Inflammatory macrophage treated with lipopolysaccharide for 1 hour (primary cell): ENCODE results near the gene FES.
"Not testable (repeated sequence)": the region's sequence is repeated elsewhere in the genome, so short reads cannot be mapped to it uniquely, and the experiment has no call there.

ENCODE experiments used
- DNase-seq, 2 donors: peaks; one replicate each; pipeline ENCODE4 v3.0.0-alpha.2; 2020 to 2022

FES gene

GRCh38 chr15:90862487-90862886, 21.8 kb upstream of the FES start:
- no peak for DNase-seq

GRCh38 chr15:90862964-90863778, 21.1 kb upstream of the FES start:
- DNase-seq: peak; percentile 80 to 86

GRCh38 chr15:90863987-90864386, 20.3 kb upstream of the FES start:
- DNase-seq: no peak

GRCh38 chr15:90864507-90864906, 19.8 kb upstream of the FES start:
- no peak for DNase-seq

GRCh38 chr15:90865702-90866101, 18.6 kb upstream of the FES start:
- DNase-seq: no peak

GRCh38 chr15:90866161-90866715, 18.1 kb upstream of the FES start:
- DNase-seq: no peak

GRCh38 chr15:90866800-90867199, 17.5 kb upstream of the FES start:
- DNase-seq: no peak

GRCh38 chr15:90868261-90868689, 16.0 kb upstream of the FES start, which contains the start of gene FURIN:
Gene FURIN (plus strand): TSS chr15:90868588. CDS start chr15:90875741, 7,153 bp downstream.
- peak; percentile 79 to 85 for DNase-seq

- DNase-seq: peak in 1 of 2 donors; percentile 57
Observed at GRCh38 chr15:90869140-90869541, 15.2 kb upstream of the FES start.

- peak; percentile 79 to 97 for DNase-seq
Observed at GRCh38 chr15:90869601-90870353, 14.5 kb upstream of the FES start.

- no peak for DNase-seq
Observed at GRCh38 chr15:90870354-90871138, 13.8 kb upstream of the FES start.

GRCh38 chr15:90871139-90871715, 13.1 kb upstream of the FES start:
- no peak for DNase-seq

- no peak for DNase-seq
Observed at GRCh38 chr15:90871716-90872485, 12.4 kb upstream of the FES start.

- DNase-seq: peak; percentile 71 to 86
Observed at GRCh38 chr15:90872486-90873184, 11.7 kb upstream of the FES start.

- no peak for DNase-seq
Observed at GRCh38 chr15:90873488-90873997, 10.8 kb upstream of the FES start.

- no peak for DNase-seq
Observed at GRCh38 chr15:90873998-90874605, 10.2 kb upstream of the FES start.

- DNase-seq: not testable (repeated sequence)
Observed at GRCh38 chr15:90874986-90875385, 9.3 kb upstream of the FES start.

- no peak for DNase-seq
Observed at GRCh38 chr15:90875549-90875981, 8.7 kb upstream of the FES start.

- DNase-seq: no peak
Observed at GRCh38 chr15:90876046-90876445, 8.3 kb upstream of the FES start.

- no peak for DNase-seq
Observed at GRCh38 chr15:90876512-90877170, 7.7 kb upstream of the FES start.
